Glomerular endothelial cell (primary cell): ENCODE data around the gene UGT1A5. TPM values are rescaled to one million over a fixed set of nuclear protein-coding genes. Genes with fewer than 3 reads are reported as not detected.
"Not testable (repeated sequence)": the region's sequence is repeated elsewhere in the genome, so short reads cannot be mapped to it uniquely, and the experiment has no call there.

Source experiments
- DNase-seq: peaks from one replicate; pipeline ENCODE4 v3.0.0-alpha.2; 2011; ENCODE audit warnings: low read depth, low spot score; ENCODE audit errors: extremely low read depth
- total RNA-seq: library from RNA; depleted of rRNA; stranded (reverse); fragments of >200 nt; gene quantifications from 2 replicates; pipeline ENCODE4 v1.2.3, GENCODE V29; 2015

The UGT1A5 gene
- total RNA-seq, 1 donor from 2014 or later: not detected

DNA sequence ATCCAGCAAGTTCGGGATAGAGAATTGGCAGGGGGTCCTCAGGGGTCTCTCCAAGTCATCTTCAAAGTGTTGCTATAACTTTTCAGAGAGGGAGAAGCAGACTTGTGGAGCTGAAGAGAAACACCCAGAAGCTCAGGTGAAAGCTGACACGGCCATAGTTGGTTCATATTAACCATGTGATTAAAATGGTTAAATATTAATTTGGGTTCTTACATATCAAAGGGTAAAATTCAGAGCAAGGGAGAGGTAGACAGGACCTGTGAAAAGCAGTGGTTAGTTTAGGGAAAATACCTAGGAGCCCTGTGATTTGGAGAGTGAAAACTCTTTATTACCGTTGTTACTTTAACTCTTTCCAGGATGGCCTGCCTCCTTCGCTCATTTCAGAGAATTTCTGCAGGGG lies 20.1 kb upstream of the UGT1A5 start, which contains the start of gene UGT1A6:
TSS of gene UGT1A6 (plus strand) at position 243 of the 400 bp plus-strand sequence. CDS start at position 358, 115 bp downstream.
- no peak for DNase-seq

DNA sequence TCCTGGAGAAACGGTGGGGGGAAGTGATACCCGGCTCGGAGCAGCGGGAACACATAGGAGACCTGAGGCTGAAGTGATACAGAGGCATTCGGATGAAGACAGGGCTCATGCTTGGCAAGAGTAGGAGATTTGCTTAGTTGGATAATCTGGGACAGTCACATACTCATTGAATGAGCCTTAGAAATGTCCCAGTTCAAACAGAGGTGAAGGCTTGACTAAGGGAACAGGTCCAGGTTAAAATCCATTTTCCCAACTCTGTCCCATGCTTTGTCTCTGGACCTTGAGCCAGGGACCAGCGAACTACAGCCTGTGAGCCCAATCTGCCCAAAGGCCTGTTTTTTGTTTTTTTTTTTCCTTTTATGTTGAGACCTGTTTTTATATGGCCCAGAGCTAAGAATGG lies 18.7 kb upstream of the UGT1A5 start:
- DNase-seq: no peak

DNA sequence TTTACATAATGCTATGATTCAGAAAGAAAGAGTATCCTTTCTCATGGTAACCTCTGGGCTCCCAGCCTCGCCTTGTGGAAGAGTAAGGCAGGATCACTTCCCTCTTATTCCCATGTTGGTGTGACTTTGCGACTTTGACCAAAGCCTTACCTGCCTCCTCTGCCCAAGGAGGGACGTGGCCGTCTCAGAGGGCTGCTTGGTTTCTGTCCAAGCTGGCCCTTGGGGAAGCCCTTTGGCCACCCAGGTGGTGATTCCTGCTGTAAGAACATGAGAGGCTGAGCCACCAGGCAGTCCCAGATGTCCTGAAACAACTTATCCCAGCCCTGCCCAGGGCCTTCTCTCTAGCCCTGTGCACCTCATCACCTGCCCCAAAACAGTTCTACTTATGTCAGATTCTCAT lies 14.0 kb upstream of the UGT1A5 start:
- no peak for DNase-seq

DNA sequence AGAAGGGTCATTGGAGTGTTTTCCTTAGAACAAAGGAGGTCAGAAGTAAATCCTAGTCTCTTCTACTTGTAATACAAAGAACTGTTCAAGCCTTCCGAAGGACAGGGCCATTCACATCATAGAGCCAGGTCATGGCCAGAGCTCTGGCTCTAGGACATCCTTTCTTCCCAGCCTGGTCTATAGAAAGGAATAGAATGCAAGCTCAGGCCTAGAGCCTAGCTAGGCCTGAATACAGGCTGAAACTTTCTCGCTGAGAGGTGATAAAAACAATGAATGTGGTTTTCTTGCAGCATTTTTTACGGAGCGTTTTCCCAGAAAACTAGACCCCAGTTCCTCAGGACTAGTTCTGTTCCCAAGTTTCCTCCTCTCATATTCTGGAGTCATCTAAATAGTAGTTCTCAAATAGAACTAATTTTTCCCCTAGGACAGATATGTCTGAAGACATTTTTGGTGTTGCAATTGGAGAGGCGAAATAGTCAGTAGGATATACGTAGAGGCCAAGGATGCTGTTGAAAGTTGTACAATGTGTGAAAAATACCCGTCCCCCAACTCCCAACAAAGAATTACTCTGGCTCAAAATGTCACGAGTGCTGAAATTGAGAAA lies 13.2 kb upstream of the UGT1A5 start:
- no peak for DNase-seq

DNA sequence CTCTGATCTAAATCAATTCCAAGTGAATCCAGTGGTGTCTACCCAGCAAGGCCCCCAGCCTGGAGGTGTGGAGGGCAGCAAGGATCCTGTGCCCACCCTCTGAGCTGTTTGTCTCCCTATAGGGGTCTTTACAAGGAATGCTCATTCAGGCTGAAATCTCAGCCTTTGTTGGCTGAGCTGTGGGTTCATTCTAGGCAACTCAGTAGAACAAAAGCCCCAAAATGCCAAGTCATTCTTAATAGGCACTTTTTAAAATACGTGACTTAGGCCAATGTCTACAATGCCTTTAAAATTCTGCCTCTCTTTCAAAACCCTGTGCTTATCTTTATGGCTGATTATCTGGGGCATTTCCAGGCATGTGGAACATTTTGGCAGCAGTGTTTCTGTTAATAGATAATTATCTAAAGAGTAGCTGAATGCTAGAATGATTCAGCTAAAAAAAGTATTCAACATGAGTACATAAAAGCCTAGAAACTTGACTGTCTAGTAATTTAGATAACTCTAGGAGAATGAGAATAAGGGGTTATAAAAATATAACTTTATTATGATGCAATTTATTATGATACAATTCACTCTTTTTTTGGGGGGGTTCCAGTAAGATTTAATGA lies 12.6 kb upstream of the UGT1A5 start:
- DNase-seq: no peak

DNA sequence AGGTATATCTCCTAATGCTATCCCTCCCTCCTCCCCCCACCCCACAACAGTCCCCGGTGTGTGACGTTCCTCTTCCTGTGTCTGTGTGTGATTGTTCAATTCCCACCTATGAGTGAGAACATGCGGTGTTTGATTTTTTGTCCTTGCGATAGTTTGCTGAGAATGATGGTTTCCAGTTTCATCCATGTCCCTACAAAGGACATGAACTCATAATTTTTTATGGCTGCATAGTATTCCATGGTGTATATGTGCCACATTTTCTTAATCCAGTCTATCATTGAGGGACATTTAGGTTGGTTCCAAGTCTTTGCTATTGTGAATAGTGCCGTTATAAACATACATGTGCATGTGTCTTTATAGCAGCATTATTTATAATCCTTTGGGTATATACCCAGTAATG lies 11.9 kb upstream of the UGT1A5 start:
- not testable (repeated sequence) for DNase-seq

DNA sequence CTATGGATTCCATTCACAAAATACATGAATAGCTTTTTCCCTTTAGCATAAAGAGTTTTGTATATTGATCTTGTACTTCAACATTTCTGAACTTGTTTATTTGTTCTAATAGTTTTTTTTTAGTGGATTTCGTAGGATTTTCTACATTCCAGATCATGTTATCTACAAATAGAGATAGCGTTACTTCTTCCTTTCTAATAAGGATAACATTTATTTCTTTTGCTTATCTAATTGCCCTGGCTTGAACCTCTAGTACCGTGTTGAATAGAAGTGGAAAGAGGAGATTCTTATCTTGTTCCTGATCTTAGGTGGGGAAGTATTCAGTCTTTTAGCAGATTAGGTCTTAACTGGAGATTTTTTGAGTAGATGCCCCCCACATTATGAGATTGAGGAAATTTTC lies 10.5 kb upstream of the UGT1A5 start:
- no peak for DNase-seq

DNA sequence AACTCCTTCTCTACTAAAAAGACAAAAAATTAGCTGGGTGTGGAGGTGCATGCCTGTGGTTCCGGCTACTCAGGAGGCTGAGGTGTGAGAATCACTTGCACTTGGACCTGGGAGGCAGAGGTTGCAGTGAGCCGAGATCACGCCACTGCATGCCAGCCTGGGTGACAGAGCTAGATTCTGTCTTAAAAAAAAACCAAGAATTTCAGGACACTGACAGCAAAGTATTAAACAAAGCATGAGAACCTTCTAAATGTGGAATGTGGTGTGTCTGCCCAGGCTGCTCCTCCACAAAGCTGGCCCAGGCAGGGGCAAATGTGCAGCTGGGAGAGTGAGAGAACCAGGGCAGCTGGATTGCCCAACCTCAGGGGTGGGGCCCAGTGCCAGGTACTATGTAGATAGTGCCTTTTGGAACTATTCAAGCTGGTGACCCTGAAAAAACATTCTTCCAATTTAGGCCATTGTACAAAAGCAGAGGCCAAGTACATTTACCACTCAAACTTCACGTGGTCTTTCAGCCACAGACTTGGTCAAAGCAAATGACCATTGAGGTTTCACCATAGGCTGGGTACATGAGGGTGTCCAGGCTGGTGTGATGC lies 6.7 kb upstream of the UGT1A5 start:
- no peak for DNase-seq

DNA sequence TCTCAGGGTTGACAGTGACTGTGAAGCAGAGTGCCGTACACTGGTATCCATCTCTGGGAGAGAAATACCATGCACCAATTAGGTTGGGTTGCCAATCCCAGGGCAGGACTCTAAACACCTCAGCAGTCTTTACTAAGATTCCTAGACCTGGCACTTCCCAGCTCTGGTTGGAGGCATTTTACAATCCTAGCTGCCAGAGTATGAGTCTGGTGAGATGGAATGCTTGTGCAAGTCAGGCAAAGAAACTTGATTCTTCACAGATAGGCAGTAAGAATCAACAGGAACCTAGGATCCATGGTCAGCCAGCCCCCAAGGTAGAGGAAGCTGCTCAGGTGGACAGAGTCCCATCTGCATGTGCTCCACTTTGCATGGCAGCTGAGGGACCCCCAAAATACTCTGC lies 6.0 kb upstream of the UGT1A5 start:
- no peak for DNase-seq

DNA sequence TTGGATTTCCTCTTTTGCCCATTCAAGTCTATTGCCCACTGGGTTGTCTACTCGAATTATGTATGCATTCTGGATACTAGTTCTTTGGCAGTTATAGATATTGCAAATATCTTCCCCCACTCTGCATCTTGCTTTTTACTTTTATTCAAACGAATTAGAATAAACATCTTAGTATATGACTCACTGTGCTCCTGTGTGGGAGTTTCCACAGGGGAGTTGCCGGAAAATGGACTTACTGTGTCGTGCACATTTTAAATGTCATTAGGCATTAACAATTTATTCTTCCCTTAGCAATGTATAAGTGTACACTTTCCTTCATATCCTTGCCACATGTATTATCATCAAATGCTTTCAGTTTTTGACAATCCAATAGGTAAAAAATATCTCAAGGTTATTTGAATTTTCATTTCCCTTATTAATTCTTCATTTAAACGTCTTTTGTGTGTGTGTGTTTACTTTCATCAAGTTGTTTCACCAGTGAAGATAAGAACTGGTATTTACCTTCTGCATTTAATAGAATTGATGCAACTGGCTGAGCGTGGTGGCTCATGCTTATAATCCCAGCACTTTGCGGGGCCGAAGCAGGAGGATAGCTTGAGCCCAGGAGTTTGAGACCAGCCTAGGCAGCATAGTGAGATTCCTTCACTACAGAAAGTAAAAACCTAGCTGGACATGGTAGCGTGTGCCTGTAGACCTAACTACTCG lies 4.6 kb upstream of the UGT1A5 start:
- no peak for DNase-seq

DNA sequence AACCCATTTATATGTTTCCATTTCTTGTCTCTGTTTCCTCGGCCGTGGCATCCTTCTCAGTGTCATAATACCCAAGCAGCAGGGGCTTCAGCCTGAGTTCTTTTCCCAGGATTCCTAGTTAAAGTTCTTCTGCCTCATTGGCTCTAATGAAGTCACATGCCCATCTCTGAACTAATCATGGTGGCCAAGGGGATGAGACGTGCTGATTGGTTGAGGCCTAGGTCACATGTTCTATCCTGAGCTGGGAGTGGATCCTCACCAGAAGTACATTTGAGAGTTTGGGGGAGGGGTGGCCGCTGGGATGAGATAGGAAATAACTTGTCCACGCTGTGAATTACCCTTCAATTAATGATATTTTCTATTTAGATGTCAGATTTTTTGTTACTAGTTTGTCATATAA lies 3.8 kb upstream of the UGT1A5 start:
- no peak for DNase-seq

DNA sequence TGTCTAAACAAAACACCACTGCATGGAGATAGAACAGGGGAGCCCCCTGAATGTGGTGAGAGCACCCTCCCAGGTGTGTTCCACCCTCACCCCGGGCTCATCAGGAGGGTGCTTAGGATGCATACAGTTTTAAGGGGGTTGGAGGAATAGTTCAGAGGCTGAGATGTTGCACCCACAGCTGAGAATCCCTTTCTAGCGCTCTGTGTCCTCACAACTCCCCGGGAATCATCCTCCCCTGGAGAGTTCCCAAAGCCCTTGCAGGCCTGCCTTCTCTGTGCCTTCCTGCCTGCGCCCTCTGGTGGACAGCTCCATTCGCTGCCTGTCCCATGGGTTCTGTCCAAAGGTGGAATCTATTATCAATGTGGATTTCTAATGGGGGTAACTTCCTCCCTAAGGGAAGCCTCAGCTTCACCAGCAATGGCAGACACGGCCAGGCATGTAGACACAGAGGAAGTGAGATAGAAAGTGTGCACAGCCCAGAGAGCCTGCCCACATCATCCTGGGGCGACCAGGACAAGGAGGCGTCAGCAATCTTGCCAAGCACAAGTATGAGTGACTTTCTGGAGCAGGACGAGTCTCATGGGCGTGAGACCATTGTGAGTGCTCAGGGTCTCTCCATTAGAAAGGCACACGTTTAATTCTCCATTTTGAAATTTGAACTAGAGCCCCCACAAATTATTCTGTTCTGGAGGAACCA lies 1.2 kb upstream of the UGT1A5 start:
- DNase-seq: no peak

DNA sequence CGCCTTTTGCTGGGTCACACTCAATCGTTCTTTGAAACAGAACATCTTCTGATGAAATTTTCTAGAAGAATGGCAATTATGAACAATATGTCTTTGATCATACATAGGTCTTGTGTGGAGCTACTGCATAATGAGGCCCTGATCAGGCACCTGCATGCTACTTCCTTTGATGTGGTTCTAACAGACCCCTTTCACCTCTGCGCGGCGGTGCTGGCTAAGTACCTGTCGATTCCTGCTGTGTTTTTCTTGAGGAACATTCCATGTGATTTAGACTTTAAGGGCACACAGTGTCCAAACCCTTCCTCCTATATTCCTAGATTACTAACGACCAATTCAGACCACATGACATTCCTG lies 532 bp downstream of the UGT1A5 start:
- no peak for DNase-seq

DNA sequence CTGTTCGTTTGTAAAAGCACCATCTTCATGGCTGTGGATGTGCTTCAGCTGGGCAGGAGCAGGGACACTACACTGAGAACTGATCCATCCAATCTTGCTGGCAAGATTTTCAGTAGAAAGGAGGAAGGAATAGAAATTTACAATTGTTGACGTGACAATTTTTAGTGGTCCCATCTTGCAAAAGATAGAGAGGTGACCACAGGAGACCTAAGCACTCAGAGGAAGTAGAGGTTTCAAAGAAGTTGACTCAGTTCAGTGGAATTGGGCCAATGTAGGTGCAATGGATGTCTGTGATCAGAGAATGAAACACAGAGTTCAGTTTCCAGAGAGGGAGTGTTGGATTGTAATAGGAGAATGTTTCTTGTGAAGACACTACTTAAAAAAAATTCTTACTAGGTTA lies 1.4 kb downstream of the UGT1A5 start:
- DNase-seq: no peak

DNA sequence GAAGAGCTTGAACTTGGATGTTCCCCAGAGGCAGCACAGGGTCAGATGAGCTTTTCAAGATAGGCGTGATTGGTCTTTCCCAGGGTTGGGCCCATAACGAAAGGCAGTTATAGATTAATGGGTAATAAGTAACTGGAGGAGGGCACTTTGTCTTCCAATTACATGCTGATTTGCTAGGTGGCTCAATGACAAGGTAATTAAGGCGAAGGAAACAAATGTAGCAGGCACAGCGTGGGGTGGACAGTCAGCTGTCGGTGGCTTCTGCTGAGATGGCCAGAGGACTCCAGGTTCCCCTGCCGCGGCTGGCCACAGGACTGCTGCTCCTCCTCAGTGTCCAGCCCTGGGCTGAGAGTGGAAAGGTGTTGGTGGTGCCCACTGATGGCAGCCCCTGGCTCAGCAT lies 5.8 kb downstream of the UGT1A5 start, which contains the start of gene UGT1A4:
TSS of gene UGT1A4 (plus strand) at position 185 of the 400 bp plus-strand sequence. CDS start at position 270, 85 bp downstream.
- DNase-seq: no peak

DNA sequence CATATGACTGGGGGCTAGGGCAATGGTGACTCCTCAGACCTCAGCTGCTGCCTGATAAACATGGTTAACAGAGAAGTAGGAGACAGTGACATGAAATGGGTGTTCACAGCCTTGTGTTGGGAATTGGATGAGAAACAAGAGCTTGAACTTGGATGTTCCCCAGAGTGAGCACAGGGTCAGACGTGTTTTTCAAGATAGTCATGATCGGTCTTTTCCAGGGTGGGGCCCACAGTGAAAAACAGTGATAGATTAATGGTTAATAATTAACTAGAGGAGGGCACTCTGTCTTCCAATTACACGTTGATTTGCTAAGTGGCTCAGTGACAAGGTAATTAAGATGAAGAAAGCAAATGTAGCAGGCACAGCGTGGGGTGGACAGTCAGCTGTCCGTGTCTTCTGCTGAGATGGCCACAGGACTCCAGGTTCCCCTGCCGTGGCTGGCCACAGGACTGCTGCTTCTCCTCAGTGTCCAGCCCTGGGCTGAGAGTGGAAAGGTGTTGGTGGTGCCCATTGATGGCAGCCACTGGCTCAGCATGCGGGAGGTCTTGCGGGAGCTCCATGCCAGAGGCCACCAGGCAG lies 16.1 kb downstream of the UGT1A5 start, which contains the start of gene UGT1A3:
TSS of gene UGT1A3 (plus strand) at position 320 of the 579 bp plus-strand sequence. CDS start at position 405, 85 bp downstream.
- DNase-seq: no peak

DNA sequence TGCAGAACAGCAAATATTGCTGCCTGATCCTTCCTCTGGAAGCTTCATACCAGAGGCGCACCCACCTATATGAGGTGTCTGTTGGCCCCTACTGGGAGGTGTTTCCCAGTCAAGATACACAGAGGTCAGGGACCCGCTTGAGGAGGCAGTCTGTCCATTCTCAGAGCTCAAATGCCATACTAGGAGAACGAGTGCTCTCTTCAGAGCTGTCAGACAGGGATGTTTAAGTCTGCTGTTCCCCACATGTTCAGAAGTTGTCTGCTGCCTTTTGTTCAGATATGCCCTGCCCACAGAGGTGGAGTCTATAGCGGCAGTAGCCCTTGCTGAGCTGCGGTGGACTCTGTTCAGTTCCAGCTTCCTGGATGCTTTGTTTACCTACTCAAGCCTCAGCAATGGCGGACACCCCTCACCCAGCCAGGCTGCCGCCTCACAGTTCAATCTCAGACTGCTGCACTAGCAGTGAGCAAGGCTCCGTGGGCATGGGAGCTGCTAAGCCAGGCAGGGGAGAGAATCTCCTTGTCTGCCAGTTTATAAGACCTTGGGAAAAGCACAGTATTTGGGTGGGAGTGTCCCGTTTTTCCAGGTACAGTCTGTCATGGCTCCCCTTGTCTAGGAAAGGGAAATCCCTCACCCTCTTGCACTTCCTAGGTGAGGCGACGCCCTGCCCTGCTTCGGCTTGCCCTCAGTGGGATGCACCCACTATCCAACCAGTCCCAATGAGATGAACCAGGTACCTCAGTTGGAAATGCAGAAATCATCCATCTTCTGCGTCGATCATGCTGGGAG lies 24.4 kb downstream of the UGT1A5 start:
- DNase-seq: not testable (repeated sequence)

DNA sequence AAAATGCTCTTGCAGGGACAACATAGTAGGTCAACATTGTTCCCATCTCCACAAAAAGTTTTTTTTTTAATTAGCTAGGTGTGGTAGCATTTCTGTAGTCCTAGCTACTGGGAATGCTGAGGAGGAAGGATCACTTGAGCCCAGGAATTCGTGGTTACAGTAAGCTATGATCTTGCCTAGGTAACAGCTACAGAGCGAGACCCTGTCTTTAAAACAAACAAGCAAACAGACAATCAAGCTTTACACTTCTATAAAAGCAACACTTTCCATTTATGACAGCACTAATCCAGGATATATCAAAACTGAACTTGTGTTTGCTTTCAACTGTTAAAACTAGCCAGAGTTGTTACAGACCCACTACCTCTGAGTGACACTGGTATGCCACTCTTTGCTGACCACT lies 28.2 kb downstream of the UGT1A5 start:
- DNase-seq: no peak

DNA sequence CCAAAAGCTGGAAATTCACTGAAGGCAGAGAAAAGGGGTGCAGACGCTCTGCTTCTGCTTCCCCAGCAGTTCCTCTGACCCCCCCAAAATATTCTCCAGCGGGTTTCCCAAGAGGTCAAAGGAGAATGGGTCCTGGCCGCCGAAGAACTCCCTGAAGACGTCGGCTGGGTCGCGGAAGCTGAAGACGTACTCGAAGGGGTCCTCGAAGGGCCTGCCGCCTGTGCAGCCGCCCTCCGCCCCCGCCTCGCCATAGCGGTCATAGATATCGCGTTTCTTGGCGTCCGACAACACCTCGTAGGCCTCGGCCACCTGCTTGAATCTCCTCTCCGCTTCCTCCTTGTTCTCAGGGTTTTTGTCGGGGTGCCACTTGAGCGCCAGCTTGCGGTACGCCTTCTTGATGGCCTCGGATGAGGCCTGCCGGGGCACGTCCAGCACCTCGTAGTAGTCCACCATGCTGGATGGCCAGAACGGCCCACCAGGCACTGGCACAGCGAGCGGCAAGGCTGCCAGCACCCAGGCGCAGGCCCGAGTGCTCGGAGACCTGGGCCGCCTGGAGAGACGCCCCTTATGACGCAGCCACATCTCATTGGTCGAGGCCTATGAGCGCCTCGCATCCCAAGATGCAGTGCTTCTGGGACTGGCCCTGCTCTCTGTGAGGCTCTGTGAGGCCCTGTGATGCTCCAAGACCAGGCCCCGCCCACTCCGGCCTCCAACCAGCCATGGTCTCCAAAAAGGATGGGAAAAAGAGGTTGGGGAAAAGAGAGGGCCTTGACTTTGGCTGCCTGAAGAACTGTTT lies 31.0 kb downstream of the UGT1A5 start:
- no peak for DNase-seq
